Memory B cell (primary cell): ENCODE data around the gene PLB1.

ENCODE experiments used
- ATAC-seq: fragments of 150-1000 bp; cut with Tn5 transposase; 2 replicates; pipeline ENCODE4 v1.10.0; 2021; ENCODE audit warnings: low read depth, mild to moderate bottlenecking, moderate library complexity
- DNase-seq, 2 donors: peaks; one replicate each; pipeline ENCODE4 v3.0.0; 2022; ENCODE audit warnings: low spot score in 2 of 2
- H3K27ac Mint-ChIP-seq: one replicate; pipeline ENCODE4 v1.8.0; 2022; ENCODE audit warnings: mild to moderate bottlenecking, moderate library complexity, mixed read lengths
- H3K27me3 Mint-ChIP-seq: one replicate; pipeline ENCODE4 v1.8.0; 2022; ENCODE audit warnings: mixed read lengths
- H3K36me3 Mint-ChIP-seq: one replicate; pipeline ENCODE4 v1.8.0; 2022; ENCODE audit warnings: mild to moderate bottlenecking, mixed read lengths
- H3K4me1 Mint-ChIP-seq: one replicate; pipeline ENCODE4 v1.8.0; 2022; ENCODE audit warnings: mixed read lengths
- H3K4me3 Mint-ChIP-seq: one replicate; pipeline ENCODE4 v1.8.0; 2022; ENCODE audit warnings: mild to moderate bottlenecking, moderate library complexity, mixed read lengths
- H3K9me3 Mint-ChIP-seq: one replicate; pipeline ENCODE4 v1.8.0; 2022; ENCODE audit warnings: mixed read lengths

PLB1 gene

GRCh38 chr2:28633204-28633603 is 137.3 kb downstream of the PLB1 start:
- Mint-ChIP-seq H3K27ac (no peak overlapping the region), H3K4me3 (no peak overlapping the region), H3K36me3 (no peaks in the 10 kb centered on the region), H3K9me3 (no peaks in the 10 kb centered on the region), H3K27me3 (peaks cover 3% of the 10 kb centered on the region), H3K4me1 (no peaks in the 10 kb centered on the region)
- DNase-seq, result no peak
- ATAC-seq, result no peak

- no peak for DNase-seq
- Mint-ChIP-seq H3K36me3 (no peaks in the 10 kb centered on the region), H3K9me3 (no peaks in the 10 kb centered on the region)
Measured at GRCh38 chr2:28633746-28634145, 137.9 kb downstream of the PLB1 start.

GRCh38 chr2:28635191-28635611 is 139.3 kb downstream of the PLB1 start:
- peaks cover 6% of the 10 kb centered on the region for H3K27me3 Mint-ChIP-seq
- no peak for DNase-seq
- no peaks in the 10 kb centered on the region for H3K36me3 Mint-ChIP-seq
- no peaks in the 10 kb centered on the region for H3K9me3 Mint-ChIP-seq
- H3K27ac Mint-ChIP-seq, result no peak overlapping the region
- H3K4me1 Mint-ChIP-seq, result peaks cover 2% of the 10 kb centered on the region
- no peak for ATAC-seq
- no peak overlapping the region for H3K4me3 Mint-ChIP-seq

More at GRCh38 chr2:28633746-28634145, 137.9 kb downstream of the PLB1 start:
- ATAC-seq, result no peak
- H3K27me3 Mint-ChIP-seq, result peaks cover 6% of the 10 kb centered on the region
- no peak overlapping the region for H3K4me3 Mint-ChIP-seq
- H3K27ac Mint-ChIP-seq, result no peak overlapping the region
- H3K4me1 Mint-ChIP-seq, result peaks cover 2% of the 10 kb centered on the region

GRCh38 chr2:28636491-28636890 is 140.6 kb downstream of the PLB1 start:
- DNase-seq (no peak), ATAC-seq (no peak)
- H3K27ac Mint-ChIP-seq, result no peak overlapping the region
- peaks cover 2% of the 10 kb centered on the region for H3K4me1 Mint-ChIP-seq
- H3K27me3 Mint-ChIP-seq, result peaks cover 6% of the 10 kb centered on the region
- H3K4me3 Mint-ChIP-seq, result no peak overlapping the region
- H3K9me3 Mint-ChIP-seq, result no peaks in the 10 kb centered on the region
- H3K36me3 Mint-ChIP-seq, result no peaks in the 10 kb centered on the region

GRCh38 chr2:28637066-28638047 is 141.5 kb downstream of the PLB1 start:
- Mint-ChIP-seq H3K27ac (no peak overlapping the region), H3K27me3 (peaks cover 6% of the 10 kb centered on the region)

GRCh38 chr2:28638102-28638501 is 142.2 kb downstream of the PLB1 start:
- peaks cover 2% of the 10 kb centered on the region for H3K4me1 Mint-ChIP-seq
- no peaks in the 10 kb centered on the region for H3K36me3 Mint-ChIP-seq
- no peak overlapping the region for H3K4me3 Mint-ChIP-seq
- no peak overlapping the region for H3K27ac Mint-ChIP-seq
- ATAC-seq, result no peak
- H3K9me3 Mint-ChIP-seq, result no peaks in the 10 kb centered on the region
- DNase-seq, result no peak
- H3K27me3 Mint-ChIP-seq, result peaks cover 6% of the 10 kb centered on the region

More at GRCh38 chr2:28637066-28638047, 141.5 kb downstream of the PLB1 start:
- H3K4me1 Mint-ChIP-seq, result peaks cover 2% of the 10 kb centered on the region
- ATAC-seq, result no peak
- no peak overlapping the region for H3K4me3 Mint-ChIP-seq
- H3K36me3 Mint-ChIP-seq, result no peaks in the 10 kb centered on the region
- no peaks in the 10 kb centered on the region for H3K9me3 Mint-ChIP-seq
- no peak for DNase-seq

GRCh38 chr2:28639092-28639691 is 143.3 kb downstream of the PLB1 start:
- no peaks in the 10 kb centered on the region for H3K9me3 Mint-ChIP-seq
- ATAC-seq (no peak), DNase-seq (no peak)
- peaks cover 6% of the 10 kb centered on the region for H3K27me3 Mint-ChIP-seq
- H3K27ac Mint-ChIP-seq, result no peak overlapping the region
- H3K4me3 Mint-ChIP-seq, result no peak overlapping the region
- H3K4me1 Mint-ChIP-seq, result peaks cover 2% of the 10 kb centered on the region
- H3K36me3 Mint-ChIP-seq, result no peaks in the 10 kb centered on the region

- H3K4me1 Mint-ChIP-seq, result peaks cover 2% of the 10 kb centered on the region
- no peaks in the 10 kb centered on the region for H3K36me3 Mint-ChIP-seq
- H3K27me3 Mint-ChIP-seq, result peaks cover 6% of the 10 kb centered on the region
- H3K9me3 Mint-ChIP-seq, result no peaks in the 10 kb centered on the region
- no peak for ATAC-seq
- no peak overlapping the region for H3K27ac Mint-ChIP-seq
- no peak for DNase-seq
- no peak overlapping the region for H3K4me3 Mint-ChIP-seq
Measured at GRCh38 chr2:28639836-28640235, 144.0 kb downstream of the PLB1 start.

GRCh38 chr2:28640260-28640907 is 144.5 kb downstream of the PLB1 start:
- ATAC-seq, result no peak

GRCh38 chr2:28640908-28641300 is 145.0 kb downstream of the PLB1 start:
- no peak for DNase-seq
- no peaks in the 10 kb centered on the region for H3K9me3 Mint-ChIP-seq
- H3K36me3 Mint-ChIP-seq, result no peaks in the 10 kb centered on the region
- H3K4me1 Mint-ChIP-seq, result peaks cover 2% of the 10 kb centered on the region
- no peak overlapping the region for H3K4me3 Mint-ChIP-seq
- H3K27ac Mint-ChIP-seq, result no peak overlapping the region
- H3K27me3 Mint-ChIP-seq, result peaks cover 6% of the 10 kb centered on the region
- ATAC-seq, result no peak

More at GRCh38 chr2:28640260-28640907, 144.5 kb downstream of the PLB1 start:
- Mint-ChIP-seq H3K27me3 (peaks cover 6% of the 10 kb centered on the region), H3K4me1 (peaks cover 2% of the 10 kb centered on the region), H3K27ac (no peak overlapping the region), H3K36me3 (no peaks in the 10 kb centered on the region), H3K9me3 (no peaks in the 10 kb centered on the region), H3K4me3 (no peak overlapping the region)
- DNase-seq, result no peak

- H3K36me3 Mint-ChIP-seq, result no peaks in the 10 kb centered on the region
- peaks cover 4% of the 10 kb centered on the region for H3K4me1 Mint-ChIP-seq
- DNase-seq (no peak), ATAC-seq (no peak)
- H3K9me3 Mint-ChIP-seq, result no peaks in the 10 kb centered on the region
- H3K27me3 Mint-ChIP-seq, result peaks cover 6% of the 10 kb centered on the region
- H3K4me3 Mint-ChIP-seq, result no peak overlapping the region
- H3K27ac Mint-ChIP-seq, result no peak overlapping the region
Measured at GRCh38 chr2:28642796-28643195, 146.9 kb downstream of the PLB1 start.

GRCh38 chr2:28643327-28643726 is 147.5 kb downstream of the PLB1 start:
- Mint-ChIP-seq H3K36me3 (no peaks in the 10 kb centered on the region), H3K4me1 (peaks cover 6% of the 10 kb centered on the region), H3K9me3 (no peaks in the 10 kb centered on the region), H3K27ac (no peak overlapping the region), H3K27me3 (peaks cover 2% of the 10 kb centered on the region), H3K4me3 (no peak overlapping the region)
- ATAC-seq, result no peak
- DNase-seq, result no peak

- H3K4me3 Mint-ChIP-seq, result no peak overlapping the region
Measured at GRCh38 chr2:28643911-28644334, 148.1 kb downstream of the PLB1 start.

GRCh38 chr2:28644760-28645159 is 148.9 kb downstream of the PLB1 start:
- Mint-ChIP-seq H3K27me3 (no peaks in the 10 kb centered on the region), H3K4me1 (peaks cover 4% of the 10 kb centered on the region), H3K27ac (no peak overlapping the region), H3K36me3 (no peaks in the 10 kb centered on the region), H3K9me3 (no peaks in the 10 kb centered on the region), H3K4me3 (no peak overlapping the region)
- DNase-seq (no peak), ATAC-seq (no peak)

More at GRCh38 chr2:28643911-28644334, 148.1 kb downstream of the PLB1 start:
- no peak for DNase-seq
- peaks cover 4% of the 10 kb centered on the region for H3K4me1 Mint-ChIP-seq
- H3K27me3 Mint-ChIP-seq, result no peaks in the 10 kb centered on the region
- no peak for ATAC-seq
- no peak overlapping the region for H3K27ac Mint-ChIP-seq
- no peaks in the 10 kb centered on the region for H3K9me3 Mint-ChIP-seq
- no peaks in the 10 kb centered on the region for H3K36me3 Mint-ChIP-seq
